Measurements from ENCODE around the gene TAF1B.

- TF ChIP-seq REST (IDR thresholded peaks at IDR 0.05; ENCODE audit: low read depth) (no peak), NFIC (IDR thresholded peaks at IDR 0.05) (no peak), TCF12 (IDR thresholded peaks at IDR 0.05; ENCODE audit: low read depth) (no peak), RAD21 (IDR thresholded peaks at IDR 0.05; ENCODE audit: low read depth) (no peak), MAX (IDR thresholded peaks at IDR 0.05) (no peak), ZBTB7A (IDR thresholded peaks at IDR 0.05; ENCODE audit: low read depth) (no peak), TAF1 (IDR thresholded peaks at IDR 0.05; ENCODE audit: low read depth) (no peak), CEBPB (IDR thresholded peaks at IDR 0.05) (no peak), TEAD4 (IDR thresholded peaks at IDR 0.05) (no peak)
- TF ChIP-seq, protein P1, sequence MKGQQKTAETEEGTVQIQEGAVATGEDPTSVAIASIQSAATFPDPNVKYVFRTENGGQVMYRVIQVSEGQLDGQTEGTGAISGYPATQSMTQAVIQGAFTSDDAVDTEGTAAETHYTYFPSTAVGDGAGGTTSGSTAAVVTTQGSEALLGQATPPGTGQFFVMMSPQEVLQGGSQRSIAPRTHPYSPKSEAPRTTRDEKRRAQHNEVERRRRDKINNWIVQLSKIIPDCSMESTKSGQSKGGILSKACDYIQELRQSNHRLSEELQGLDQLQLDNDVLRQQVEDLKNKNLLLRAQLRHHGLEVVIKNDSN (IDR thresholded peaks at IDR 0.05), result no peak
These were observed 121.2 kb downstream of the TAF1B start for GRCh38 chr2:9964334-9964980.

Data from Ishikawa (cell line).